Measurements from ENCODE around the gene APBA1. TPM values are rescaled to one million over a fixed set of nuclear protein-coding genes. Genes with fewer than 3 reads are reported as not detected.

Gene APBA1
- total and polyA plus RNA-seq, 2 donors (not counting 1 experiment from before 2014, with no cell fraction given): 0.01 to 0.05 TPM

DNA sequence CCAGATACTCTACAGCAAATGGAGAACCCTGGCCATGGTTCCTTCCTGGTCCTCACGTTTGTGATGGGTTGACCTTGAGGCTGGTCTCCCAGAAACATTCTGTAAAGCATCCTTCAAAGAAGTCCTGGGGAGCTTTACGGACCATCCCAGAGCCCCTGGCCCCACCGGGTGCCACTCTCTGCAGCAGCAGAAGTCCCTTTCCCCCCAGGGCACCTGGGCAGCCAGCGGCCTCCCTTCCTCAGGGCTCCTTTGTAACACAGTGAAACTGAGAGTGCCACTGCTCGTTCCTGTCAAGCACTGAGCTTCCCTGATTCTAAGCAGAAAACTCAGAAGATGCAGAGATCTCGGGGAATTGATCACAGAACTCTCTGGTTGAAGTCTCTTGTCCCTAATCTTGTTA, 242.9 kb downstream of the APBA1 start:
- H3K4me3 Mint-ChIP-seq: no peak overlapping the region
- 88% methylated on average over 6 of the region's 6 CpGs for WGBS (ENCODE audit: insufficient coverage)
- H3K27me3 Mint-ChIP-seq: no peaks in the 10 kb centered on the region

More for the DNA sequence above, 242.9 kb downstream of the APBA1 start:
- Histone ChIP-seq H3K79me2 (ENCODE audit: control insufficient read depth, insufficient read depth, low read length) (no peaks in the 10 kb centered on the region), H3K9me3 (ENCODE audit: control extremely low read depth in 1 of 3, control insufficient read depth in 2 of 3, insufficient read depth in 1 of 3, low read length in 2 of 3) (no peaks in the 10 kb centered on the region), H3K4me1 (ENCODE audit: control insufficient read depth in 2 of 2, insufficient read depth in 2 of 2, low read length in 2 of 2) (no peaks in the 10 kb centered on the region), H3K36me3 (replicated peaks in 1 of 2; ENCODE audit: control extremely low read depth in 1 of 2, control insufficient read depth in 1 of 2, extremely low read depth in 1 of 2, insufficient read depth in 2 of 2, low read length in 1 of 2) (no peaks in the 10 kb centered on the region), H4K20me1 (ENCODE audit: control insufficient read depth, insufficient read depth, low read length, poor library complexity, severe bottlenecking) (no peaks in the 10 kb centered on the region), H3K27me3 (replicated peaks in 1 of 4; ENCODE audit: control extremely low read depth in 1 of 4, control insufficient read depth in 3 of 4, insufficient read depth in 4 of 4, low read length in 3 of 4) (no peaks in the 10 kb centered on the region), H2AFZ (ENCODE audit: insufficient read depth, low read depth, low read length, poor library complexity, severe bottlenecking) (no peak overlapping the region), H3K9ac (ENCODE audit: low read length) (no peak overlapping the region), H3K27ac (ENCODE audit: low read length in 2 of 2) (no peak overlapping the region), H3K4me3 (ENCODE audit: control extremely low read depth in 1 of 5, extremely low read depth in 1 of 5, insufficient read depth in 1 of 5, low read depth in 2 of 5, low read length in 4 of 5) (no peak overlapping the region), H3K4me2 (replicated peaks; ENCODE audit: low read depth, low read length, poor library complexity, severe bottlenecking) (no peak overlapping the region)
- no peak for TF ChIP-seq CTCF (IDR thresholded peaks at IDR 0.05)
- no peak for TF ChIP-seq EZH2 (IDR thresholded peaks at IDR 0.05; ENCODE audit: borderline replicate concordance, insufficient read depth, low read depth, low read length, poor library complexity, severe bottlenecking)
- H3K9me3 Mint-ChIP-seq (ENCODE audit: insufficient read depth): no peaks in the 10 kb centered on the region
- intact Hi-C loops (cut with micrococcal nuclease): no loop called here
- ATAC-seq (ENCODE audit: low read depth): no peak
- DNase-seq: no peak
- ChIA-PET POLR2A (no interaction called here), CTCF (no interaction called here)
- peaks cover 1% of the 10 kb centered on the region for H3K4me1 Mint-ChIP-seq
- no peak overlapping the region for H3K27ac Mint-ChIP-seq

Data from B cell (primary cell).